ENCODE data around the gene TNFAIP8L2.

TNFAIP8L2 gene

GRCh38 chr1:151156515-151156819 lies at the start of gene TNFAIP8L2:
TNFAIP8L2 (plus strand) TSS chr1:151156649; CDS start chr1:151158698, 2,049 bp downstream.
- no peak for DNase-seq (ENCODE audit: low read depth, low spot score)

DNA sequence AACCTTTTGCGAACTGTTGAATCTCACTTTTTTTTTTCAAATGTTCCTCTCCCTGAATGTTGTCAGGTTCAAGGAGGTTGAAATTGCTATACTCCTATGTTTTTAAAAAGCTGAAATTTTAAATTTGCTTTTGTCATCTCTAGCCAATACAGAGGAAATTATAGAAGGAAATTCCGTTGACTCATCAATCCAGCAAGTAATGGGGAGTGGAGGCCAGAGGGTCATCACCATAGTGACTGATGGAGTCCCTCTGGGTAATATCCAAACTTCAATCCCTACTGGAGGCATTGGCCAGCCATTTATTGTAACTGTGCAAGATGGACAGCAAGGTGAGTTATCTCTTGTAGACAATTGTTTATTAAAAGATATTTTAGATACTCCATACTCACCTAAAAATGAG lies 49.6 kb upstream of the TNFAIP8L2 start:
- DNase-seq (ENCODE audit: low read depth, low spot score) = no peak

- DNase-seq (ENCODE audit: low read depth, low spot score) = no peak
These were observed 48.1 kb upstream of the TNFAIP8L2 start for GRCh38 chr1:151108331-151108730.

GRCh38 chr1:151113877-151114276 lies 42.6 kb upstream of the TNFAIP8L2 start:
- no peak for DNase-seq (ENCODE audit: low read depth, low spot score)

- DNase-seq (ENCODE audit: low read depth, low spot score) = no peak
These were observed 31.6 kb upstream of the TNFAIP8L2 start for GRCh38 chr1:151124763-151125403.

GRCh38 chr1:151128800-151129199 lies 27.6 kb upstream of the TNFAIP8L2 start:
- DNase-seq (ENCODE audit: low read depth, low spot score) = no peak

DNA sequence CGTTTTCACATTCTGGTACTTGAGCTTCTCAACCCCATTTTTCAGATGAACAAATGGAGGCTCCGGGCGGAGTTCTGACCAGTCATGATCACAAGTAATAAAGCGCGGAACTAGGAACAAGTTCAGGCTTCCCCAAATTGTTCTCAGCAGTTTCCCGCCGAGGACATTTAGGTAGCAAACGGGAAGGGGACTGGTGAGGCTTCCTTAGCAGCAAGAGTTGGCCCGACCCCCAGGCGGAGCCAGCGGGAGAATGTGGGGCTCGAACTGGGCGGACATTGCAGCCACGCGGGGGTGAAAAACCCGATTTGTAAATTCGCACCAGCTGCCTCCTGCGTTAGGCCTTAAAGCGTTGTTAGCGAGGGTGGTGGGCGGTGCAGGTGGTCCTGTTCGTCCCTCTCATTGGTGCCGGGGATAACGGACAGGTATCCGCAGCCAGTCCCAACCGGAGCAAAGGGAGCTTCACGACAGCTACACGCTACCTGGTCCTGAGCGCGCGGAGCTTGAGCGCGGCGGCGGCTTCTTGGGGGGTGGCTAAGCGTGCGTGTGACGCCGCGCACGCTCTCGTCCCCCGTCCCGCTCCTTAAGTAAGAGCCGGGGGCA lies 25.4 kb upstream of the TNFAIP8L2 start:
- peak; percentile 56 for DNase-seq (ENCODE audit: low read depth, low spot score)

DNA sequence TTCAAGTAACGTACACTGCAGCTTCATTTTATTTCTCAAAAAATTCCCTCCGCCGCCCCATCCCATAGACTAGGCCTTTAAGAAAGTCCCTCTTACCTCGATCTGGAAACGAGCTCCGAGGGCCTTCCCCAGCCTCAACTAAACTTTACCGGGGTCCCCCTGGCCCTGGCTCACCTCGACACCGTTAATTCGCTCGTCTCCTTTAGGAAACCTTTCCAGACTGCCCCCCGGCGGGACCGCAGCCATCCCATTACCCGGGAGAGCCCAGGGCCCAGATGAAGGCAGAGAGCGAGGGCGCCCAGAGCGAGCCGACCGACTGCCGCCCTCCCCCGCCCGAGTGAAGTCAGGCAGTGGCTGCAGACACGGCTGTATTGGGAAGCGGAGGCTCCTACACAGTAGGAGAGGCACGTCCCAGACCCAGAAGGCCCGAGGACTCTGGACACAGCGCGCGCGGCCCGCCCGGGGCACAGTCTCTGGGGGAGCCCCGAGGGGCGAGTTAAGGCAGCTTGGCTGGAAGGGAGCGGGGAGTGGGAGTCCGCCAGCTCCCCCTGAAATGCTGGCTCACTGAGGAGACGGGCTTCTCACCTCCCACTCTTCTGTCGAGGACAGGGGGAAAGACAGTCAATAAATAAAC lies 24.6 kb upstream of the TNFAIP8L2 start:
- no peak for DNase-seq (ENCODE audit: low read depth, low spot score)

GRCh38 chr1:151132335-151133017 lies 24.0 kb upstream of the TNFAIP8L2 start:
- no peak for DNase-seq (ENCODE audit: low read depth, low spot score)

DNA sequence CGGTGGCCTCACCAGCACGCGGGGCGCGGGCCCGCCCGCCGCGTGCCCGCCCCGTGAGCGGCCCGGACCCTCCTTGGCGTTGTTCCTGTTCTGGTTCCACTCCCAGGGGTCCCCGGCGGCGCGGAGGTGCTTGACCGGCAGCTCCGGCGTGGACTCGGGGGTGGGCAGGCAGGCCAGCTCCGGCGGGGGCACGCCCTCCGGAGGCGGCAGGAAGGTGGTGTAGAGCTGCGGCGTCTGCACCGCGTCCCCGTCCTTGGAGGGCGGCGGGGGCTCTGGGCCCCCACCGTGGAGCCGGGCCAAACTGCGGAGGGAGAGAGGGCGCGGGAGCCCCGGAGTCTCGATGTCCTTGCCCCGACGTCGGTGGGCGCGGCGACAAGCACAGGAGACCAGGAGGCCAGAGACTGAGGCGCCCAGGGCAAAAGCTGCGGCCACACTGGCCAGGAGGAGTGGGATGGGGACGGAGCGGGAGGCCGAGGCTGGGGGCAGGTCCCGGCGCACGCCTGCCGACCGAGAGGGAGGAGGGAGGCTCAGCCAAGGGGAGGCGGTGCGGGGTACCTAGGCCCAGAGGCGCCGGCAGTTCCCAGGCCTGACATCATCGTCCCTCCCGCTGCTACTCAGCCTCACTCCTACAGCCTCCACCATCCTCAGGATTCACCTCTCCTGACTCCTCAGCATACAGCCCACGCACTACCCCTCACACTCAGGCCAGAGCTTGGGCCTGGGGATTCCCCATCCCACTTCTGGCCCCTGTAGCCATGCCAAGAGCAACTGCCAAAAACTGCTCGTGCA lies 23.2 kb upstream of the TNFAIP8L2 start:
- no peak for DNase-seq (ENCODE audit: low read depth, low spot score)

DNA sequence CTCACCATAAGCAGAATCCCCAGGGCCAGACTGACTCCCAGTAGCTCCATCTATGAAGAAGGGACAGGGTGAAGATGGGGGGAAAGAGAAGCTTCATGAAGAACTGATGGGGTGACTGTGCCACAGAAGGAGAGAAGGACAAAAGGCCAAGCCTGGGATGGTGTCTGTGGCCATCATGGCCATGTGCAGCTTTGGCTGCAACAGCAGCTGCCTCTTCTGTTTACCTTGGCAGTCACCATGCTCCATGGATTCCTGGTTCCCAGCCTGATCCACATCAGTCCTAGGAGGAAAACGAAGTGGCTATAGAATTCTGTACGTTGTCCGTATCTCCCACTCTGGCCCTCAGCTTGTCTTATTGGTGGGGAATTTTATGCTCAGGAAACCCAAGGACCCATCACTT lies 22.1 kb upstream of the TNFAIP8L2 start:
- DNase-seq (ENCODE audit: low read depth, low spot score) = no peak

DNA sequence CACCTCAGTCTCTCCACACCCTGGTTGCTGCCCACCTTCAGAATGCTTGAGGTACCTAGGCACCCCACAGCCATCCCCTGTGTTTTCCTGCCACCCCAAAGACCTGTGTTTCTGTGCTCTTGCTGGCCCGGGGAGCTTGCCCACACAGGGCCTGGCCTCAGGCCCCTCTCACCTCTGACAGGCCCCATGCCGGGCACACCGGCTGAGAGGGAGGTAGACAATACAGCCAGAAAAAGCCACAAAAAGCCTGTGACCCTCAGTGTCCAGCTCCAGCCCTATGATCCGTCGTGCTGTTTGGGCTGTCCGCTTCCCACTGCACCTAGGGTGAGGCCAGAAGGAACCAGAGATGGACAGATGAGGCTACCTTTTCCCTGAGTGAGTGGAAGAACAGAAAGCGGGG lies 21.5 kb upstream of the TNFAIP8L2 start:
- DNase-seq (ENCODE audit: low read depth, low spot score) = no peak

GRCh38 chr1:151135433-151136385 lies 20.7 kb upstream of the TNFAIP8L2 start:
- no peak for DNase-seq (ENCODE audit: low read depth, low spot score)

DNA sequence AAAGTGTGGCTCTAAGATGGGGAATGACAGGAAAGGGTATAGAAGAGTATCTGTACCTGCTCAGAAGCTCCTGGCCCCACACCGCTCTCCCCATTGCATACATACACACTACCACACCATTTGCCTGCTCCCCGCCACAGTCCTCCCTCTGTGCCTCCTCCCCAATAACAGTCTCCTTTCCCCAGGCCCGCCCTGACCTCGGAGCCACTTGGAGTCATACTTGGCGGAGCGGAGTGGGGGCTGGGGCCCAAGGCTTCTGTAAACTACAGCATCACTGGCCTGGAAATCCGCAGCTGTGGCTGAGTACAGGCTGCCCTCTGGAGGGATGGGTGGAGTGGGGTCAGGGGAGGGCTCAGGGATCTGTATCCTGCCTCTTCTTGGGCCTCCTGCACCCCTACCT lies 18.7 kb upstream of the TNFAIP8L2 start:
- DNase-seq (ENCODE audit: low read depth, low spot score) = no peak

GRCh38 chr1:151142411-151143056 lies 13.9 kb upstream of the TNFAIP8L2 start:
- no peak for DNase-seq (ENCODE audit: low read depth, low spot score)

DNA sequence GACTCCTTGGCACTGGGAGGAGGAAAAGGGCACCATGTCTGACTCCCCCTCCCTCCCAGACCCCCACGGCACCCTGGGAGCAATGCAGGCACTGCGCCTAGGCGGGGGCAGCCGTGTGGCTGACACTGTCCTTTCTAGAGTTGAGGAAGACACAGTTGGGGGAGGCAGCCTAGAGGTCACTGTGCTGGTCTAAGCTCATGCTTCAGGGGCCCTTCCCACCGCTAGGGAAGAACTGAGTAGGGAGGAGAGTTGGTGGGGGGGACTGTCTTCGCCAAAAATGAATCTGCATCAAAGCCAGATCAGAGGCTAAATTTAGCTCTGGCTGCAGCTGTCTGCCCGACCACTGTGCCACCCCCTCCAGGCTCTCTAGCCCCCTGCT lies 13.4 kb upstream of the TNFAIP8L2 start:
- no peak for DNase-seq (ENCODE audit: low read depth, low spot score)

- DNase-seq (ENCODE audit: low read depth, low spot score) = no peak
These were observed 12.5 kb upstream of the TNFAIP8L2 start for GRCh38 chr1:151143986-151144385.

- DNase-seq (ENCODE audit: low read depth, low spot score) = no peak
These were observed 11.8 kb upstream of the TNFAIP8L2 start for GRCh38 chr1:151144474-151145303.

DNA sequence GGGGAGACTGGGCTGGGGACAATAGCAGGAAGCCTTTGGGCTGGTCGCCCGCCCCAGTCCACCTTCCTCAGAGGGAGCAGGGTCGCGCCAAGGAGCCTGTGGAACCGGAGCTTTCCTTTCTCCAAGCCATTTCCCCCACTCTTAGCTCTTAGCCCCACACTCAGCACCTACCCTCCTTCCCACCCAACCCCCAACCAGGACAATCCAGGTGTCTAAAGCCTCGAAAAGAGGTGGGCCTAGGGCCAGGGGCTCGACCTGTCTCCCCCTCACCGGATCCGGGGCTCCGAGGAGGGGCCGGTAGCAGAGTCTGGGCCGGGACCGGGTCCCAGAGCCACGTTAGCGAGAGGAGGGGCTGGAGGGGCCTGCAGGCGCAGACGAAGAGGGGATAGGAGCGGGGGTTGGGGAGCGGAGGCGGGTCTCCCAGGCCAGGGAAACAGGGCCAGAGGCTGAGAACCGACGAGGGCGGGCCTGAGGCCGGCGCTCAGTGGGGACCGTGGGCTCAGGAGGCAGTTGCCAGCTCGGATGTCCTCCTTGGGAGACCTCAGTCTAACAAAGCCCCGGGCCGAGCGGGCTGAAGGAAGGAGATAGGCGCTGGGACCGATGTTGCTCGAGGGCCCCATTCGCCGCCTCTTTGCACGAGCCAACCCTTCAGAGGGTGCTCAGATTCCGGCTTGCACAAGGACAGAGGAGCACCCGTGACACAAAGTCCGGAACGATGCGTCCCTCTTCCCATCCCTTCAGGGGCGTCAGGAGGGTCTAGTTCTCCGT lies 11.0 kb upstream of the TNFAIP8L2 start:
- no peak for DNase-seq (ENCODE audit: low read depth, low spot score)

Measured in smooth muscle cell of the brain vasculature (primary cell).